Measurements from ENCODE around the gene GABRA5.
"Not testable (repeated sequence)": the region's sequence is repeated elsewhere in the genome, so short reads cannot be mapped to it uniquely, and the experiment has no call there.

GABRA5 gene

GRCh38 chr15:26877831-26878230 lies 11.0 kb downstream of the GABRA5 start:
- no peak for DNase-seq (ENCODE audit: low read depth)

DNA sequence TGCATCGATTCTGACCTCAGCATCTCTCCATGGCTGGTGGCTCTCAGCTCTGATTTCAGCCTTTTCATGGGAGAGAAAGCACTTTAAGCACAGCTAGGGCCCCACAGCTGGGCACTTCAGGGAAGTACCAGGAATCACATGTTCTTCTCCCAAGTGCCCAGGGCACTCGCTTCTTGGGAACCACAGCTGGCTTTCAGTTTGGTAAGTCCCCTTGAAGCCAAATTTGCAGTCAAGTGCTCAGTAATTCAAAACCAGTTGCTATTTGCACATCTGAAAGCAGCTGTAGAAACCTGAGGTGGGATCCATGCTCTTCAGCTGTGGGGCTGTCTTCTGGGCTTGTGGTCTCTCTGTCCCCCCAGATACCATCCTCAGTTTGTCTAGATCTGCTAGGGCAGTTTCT lies 12.8 kb downstream of the GABRA5 start:
- no peak for DNase-seq (ENCODE audit: low read depth)

DNA sequence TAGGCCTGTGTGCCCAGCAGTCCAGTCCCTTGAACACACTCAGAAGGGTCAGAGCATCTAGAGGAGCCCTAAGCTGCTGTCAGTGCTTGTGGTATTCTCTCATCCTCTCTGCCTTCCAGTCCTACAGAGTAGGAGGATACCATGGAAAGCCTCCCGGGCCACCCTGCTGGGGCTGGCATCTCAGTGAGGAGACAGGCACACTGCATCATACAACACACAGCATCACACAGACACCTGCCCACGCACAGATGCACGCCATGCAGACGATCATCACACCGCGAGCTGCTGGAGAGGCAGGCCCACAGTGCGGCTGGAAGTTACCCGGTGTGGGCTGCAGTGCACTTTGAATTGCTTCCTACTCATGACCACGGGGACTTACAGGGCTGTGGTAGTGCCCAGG lies 15.2 kb downstream of the GABRA5 start:
- no peak for DNase-seq (ENCODE audit: low read depth)

DNA sequence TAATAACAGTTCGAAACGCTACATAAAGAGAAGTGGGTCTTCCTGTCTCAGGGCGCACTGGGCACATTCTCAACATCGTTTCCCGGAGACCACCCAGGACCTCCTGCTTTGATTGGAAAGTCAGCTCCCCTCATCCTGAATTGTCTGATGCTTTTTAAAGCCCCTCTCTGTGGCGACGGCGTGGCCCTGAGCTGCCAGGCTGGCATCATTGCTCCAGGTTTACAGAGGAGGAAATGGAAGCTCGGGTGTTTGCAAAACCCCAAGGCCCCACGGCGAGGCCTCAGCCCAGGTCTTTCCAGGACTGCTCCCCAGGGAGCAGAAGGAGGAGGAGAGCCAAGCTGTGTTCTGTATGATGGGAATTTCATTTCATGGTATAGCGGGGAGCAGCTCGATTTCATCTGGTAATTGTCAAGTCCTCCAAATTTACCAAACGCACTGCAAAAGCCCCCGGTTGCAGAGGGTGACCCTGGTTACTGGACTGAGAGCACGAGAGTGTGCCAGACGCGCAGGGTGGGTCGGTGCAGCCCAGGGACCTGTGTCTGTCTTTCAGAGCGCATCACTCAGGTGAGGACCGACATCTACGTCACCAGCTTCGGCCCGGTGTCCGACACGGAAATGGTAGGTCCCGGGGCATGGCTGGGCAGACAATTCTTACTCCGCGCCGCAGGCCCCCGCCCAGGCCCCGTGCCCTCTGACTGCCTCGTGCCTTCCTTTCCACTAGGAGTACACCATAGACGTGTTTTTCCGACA lies 15.9 kb downstream of the GABRA5 start:
- no peak for DNase-seq (ENCODE audit: low read depth)

DNA sequence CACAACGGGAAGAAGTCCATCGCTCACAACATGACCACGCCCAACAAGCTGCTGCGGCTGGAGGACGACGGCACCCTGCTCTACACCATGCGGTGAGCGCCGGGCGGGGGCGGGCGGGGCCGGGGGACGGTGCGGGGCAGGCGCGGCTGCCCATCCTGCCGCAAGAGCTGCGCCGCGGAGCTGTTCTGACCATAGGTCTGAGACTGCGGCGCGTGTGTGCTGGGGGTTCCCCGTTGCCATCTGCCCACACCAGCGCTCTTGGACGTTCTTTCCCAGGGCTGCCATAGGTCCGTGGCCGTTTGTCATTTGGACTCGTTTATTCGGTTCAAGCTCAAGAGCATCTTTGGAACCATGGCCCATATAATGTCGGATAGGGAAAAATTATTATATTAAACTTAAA lies 16.6 kb downstream of the GABRA5 start:
- DNase-seq (ENCODE audit: low read depth): no peak

- DNase-seq (ENCODE audit: low read depth): no peak
Measured at GRCh38 chr15:26886566-26886965, 19.7 kb downstream of the GABRA5 start.

DNA sequence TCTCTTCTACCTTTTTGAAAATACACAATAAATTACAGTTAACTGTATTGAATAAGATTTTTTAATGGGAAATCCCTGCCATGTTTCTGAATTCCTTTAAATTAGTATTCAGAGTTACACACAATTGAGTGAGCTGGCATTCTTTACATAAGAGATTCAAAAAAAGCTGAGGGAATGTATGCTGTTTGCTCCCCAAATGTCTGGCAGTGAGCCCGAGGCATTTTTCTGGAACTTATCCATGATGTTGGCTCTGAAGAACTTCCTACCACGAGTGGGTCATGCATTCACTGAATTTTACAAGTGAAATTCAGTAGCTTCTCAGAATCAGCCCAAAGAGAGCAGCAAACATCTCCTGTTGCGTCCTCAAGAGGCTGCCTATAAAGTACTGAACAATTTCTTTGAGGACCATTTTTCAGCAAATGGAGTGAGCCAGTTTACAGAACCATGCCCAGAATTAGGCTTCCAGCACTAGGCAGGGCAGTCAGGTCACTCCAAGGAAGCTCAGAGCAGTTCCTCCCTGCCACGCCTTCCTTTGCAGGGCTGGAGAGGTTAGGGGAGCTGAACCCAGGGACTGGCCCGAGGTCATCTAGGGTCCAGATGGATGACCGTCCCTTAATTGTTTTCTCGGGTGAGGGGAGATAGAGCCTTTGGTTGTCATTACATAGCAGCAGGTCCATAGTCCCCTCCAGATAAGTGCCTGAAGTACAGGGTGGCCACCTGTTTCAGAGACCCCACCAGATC lies 21.2 kb downstream of the GABRA5 start:
- DNase-seq (ENCODE audit: low read depth): no peak

DNA sequence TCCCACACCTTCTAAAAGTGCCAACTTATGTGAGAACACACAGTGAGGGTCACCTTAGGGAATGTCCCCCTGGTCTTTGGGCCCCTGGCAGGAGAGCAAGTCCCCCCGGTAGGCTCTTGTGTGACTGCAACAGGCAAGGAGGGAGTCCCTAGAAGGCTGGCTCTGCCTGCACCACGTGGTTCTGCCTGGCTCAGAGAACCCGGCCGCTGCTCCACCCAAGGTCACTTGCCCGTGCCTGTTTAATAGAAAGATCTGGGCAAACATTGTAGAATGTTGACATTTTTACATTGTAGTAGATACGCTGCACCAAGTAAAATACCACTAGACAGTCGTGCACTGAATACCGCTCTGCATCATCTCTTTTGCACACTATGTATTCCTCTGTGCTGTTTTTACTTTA lies 21.9 kb downstream of the GABRA5 start:
- no peak for DNase-seq (ENCODE audit: low read depth)

DNA sequence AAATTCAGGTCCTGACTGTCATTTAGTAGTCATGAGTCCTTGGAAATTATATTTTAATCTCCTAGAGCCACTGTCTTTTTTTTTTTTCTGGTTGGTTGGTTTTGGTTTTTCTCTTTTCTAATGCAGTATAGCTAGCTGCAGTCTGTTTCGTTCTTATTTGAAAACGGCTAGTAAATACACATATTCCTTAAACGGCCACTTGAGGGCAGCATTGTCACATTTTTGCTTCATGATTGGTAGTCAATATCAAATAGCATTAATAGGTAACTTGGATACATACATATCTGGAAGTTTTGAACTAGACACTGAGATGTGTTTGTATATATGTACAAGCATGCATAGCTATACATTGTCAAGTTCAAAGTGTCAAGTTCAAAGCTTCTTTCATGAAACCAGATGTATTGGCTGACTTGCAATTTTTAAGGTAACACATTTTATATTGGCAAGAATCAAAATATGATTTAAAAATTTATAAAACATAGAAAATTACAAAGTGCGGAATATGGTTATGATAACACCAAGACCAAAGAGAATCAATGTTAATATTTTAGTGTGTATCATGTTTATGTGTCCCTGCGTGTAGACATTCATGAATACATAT lies 22.5 kb downstream of the GABRA5 start:
- DNase-seq (ENCODE audit: low read depth): no peak

DNA sequence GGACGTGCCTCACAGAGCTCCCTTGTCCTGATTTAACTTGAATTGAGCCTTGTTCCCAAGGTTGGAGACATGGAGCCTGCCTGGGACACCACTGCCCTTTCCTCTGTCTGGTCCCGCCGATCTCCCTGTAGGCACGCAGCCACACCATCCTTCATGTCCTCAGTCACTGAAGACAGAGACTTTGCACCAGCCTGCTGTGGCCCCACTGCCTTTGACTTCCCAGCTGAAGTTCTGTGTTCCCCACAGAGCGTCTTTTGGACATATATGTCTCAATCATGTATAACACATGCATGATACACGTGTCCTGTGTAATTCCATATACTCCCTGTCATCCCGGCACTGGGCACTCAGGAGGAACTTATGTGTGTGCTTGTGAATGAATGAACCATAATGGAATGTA lies 23.6 kb downstream of the GABRA5 start:
- DNase-seq (ENCODE audit: low read depth): no peak

DNA sequence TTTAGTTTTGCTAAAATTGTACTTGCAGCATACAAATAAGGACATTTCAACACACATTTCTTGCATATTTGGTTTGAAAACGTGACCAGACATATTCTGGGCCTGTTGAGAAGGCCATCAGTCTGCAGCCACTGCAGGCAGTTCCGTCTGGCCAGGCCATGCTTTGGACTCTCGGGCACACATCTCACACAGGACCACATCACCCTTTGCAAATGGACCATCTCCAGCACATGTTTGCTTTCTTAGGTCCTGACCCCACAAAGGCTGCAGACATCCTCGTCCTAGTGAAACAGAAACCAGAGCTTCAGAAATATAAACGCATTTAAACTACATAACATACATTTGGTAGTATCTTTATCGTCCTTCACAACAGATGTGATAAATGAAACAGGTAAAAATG lies 24.1 kb downstream of the GABRA5 start:
- no peak for DNase-seq (ENCODE audit: low read depth)

- no peak for DNase-seq (ENCODE audit: low read depth)
Measured at GRCh38 chr15:26891448-26892181, 24.8 kb downstream of the GABRA5 start.

- no peak for DNase-seq (ENCODE audit: low read depth)
Measured at GRCh38 chr15:26892182-26892518, 25.3 kb downstream of the GABRA5 start.

GRCh38 chr15:26892678-26893077 lies 25.8 kb downstream of the GABRA5 start:
- no peak for DNase-seq (ENCODE audit: low read depth)

GRCh38 chr15:26893351-26894065 lies 26.6 kb downstream of the GABRA5 start:
- no peak for DNase-seq (ENCODE audit: low read depth)

GRCh38 chr15:26894181-26894580 lies 27.3 kb downstream of the GABRA5 start:
- no peak for DNase-seq (ENCODE audit: low read depth)

- not testable (repeated sequence) for DNase-seq (ENCODE audit: low read depth)
Measured at GRCh38 chr15:26895346-26895745, 28.5 kb downstream of the GABRA5 start.

GRCh38 chr15:26899658-26900057 lies 32.8 kb downstream of the GABRA5 start:
- no peak for DNase-seq (ENCODE audit: low read depth)

- DNase-seq (ENCODE audit: low read depth): no peak
Measured at GRCh38 chr15:26901041-26901440, 34.2 kb downstream of the GABRA5 start.

DNA sequence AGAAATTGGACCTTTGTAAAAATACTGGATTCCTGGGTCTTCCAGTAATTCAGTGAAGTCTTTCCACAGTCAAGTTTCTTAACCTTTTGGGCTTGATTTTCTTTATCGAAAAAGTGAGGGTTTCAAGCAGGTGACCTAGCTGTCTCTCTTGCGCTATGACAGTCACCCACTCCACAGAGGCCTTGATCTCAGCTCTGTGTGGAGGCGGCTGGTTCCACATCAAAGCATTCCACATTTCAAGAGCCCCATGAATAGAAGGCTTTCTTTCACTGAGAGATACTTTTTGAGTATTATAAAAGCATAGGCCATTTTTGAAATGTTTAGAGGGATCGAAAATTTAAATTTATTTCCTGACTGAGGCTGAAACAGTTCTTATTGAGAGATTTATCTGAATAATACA lies 43.9 kb downstream of the GABRA5 start:
- DNase-seq (ENCODE audit: low read depth): no peak

- DNase-seq (ENCODE audit: low read depth): no peak
Measured at GRCh38 chr15:26921433-26921832, 54.6 kb downstream of the GABRA5 start.

GRCh38 chr15:26926081-26926480 lies 59.2 kb downstream of the GABRA5 start:
- no peak for DNase-seq (ENCODE audit: low read depth)
